ENCODE results near the gene IQSEC3.
"Not testable (repeated sequence)": the region's sequence is repeated elsewhere in the genome, so short reads cannot be mapped to it uniquely, and the experiment has no call there.

- TF ChIP-seq SOX5 (CRISPR knock-in tag; IDR thresholded peaks at IDR 0.05; ENCODE audit: borderline replicate concordance); SP1 (IDR thresholded peaks at IDR 0.05); SP1 (CRISPR knock-in tag; IDR thresholded peaks at IDR 0.05); GLI4 (CRISPR knock-in tag; IDR thresholded peaks at IDR 0.05; ENCODE audit: borderline replicate concordance); POLR2AphosphoS5 (IDR thresholded peaks at IDR 0.05; ENCODE audit: low read depth, low read length); ZBTB21 (CRISPR knock-in tag; IDR thresholded peaks at IDR 0.05); THAP7 (CRISPR knock-in tag; IDR thresholded peaks at IDR 0.05); IRF9 (CRISPR knock-in tag; IDR thresholded peaks at IDR 0.05; ENCODE audit: borderline replicate concordance); PTBP1 (IDR thresholded peaks at IDR 0.05; ENCODE audit: low read depth, low read length, poor library complexity, severe bottlenecking); ZNF281 (CRISPR knock-in tag; IDR thresholded peaks at IDR 0.05; ENCODE audit: borderline replicate concordance): not testable (repeated sequence)
Observed at GRCh38 chr12:44352-44751, 22.2 kb upstream of the IQSEC3 start.
